Hepatocyte (in vitro differentiated cells): ENCODE results near the gene RIT2.

Source experiments
- CTCF ChIP-seq: fragments of 200-600 bp; sonication (generic); IDR thresholded peaks from 2 replicates; pipeline ENCODE4 v1.5.1; 2016; ENCODE audit warnings: antibody characterized with exemption, mild to moderate bottlenecking; ENCODE audit not compliant: poor library complexity
- EZH2 ChIP-seq: fragments of 200-600 bp; sonication (generic); IDR thresholded peaks from 2 replicates; pipeline ENCODE4 v1.6.1; 2016; ENCODE audit warnings: antibody characterized with exemption, mild to moderate bottlenecking, borderline replicate concordance

- TF ChIP-seq CTCF = no peak
- TF ChIP-seq EZH2 = no peak
These were observed 174.5 kb downstream of the RIT2 start for GRCh38 chr18:42941021-42941420.
